HCT116 (cell line): ENCODE measurements around the gene CHAF1A. TPM values are rescaled to one million over a fixed set of nuclear protein-coding genes. Genes with fewer than 3 reads are reported as not detected.
A peak's percentile ranks its signal among the peaks of the same experiment; 100 is the strongest.

Experiments
- ATAC-seq: fragments of 200-7000 bp; cut with Tn5 transposase; 2 replicates; pipeline ENCODE4 v1.9.1; 2020; ENCODE audit warnings: mild to moderate bottlenecking, moderate library complexity
- BruUV-seq: library from RNA; stranded (reverse); fragments of 400-500 nt; replicated peaks from 2 replicates; lab custom pipeline; 2021; lab: Mats Ljungman, UMichigan
- CTCF ChIA-PET: fragments of 300-600 bp; sonication (Branson Sonifier 250); formaldehyde crosslinking; loops from one replicate; lab custom pipeline; 2021; ENCODE audit warnings: antibody characterized with exemption; lab: Charles Lee
- POLR2A ChIA-PET: fragments of 300-600, 350-600 bp; sonication (Branson Sonifier 250); formaldehyde crosslinking; loops from one replicate; lab custom pipeline; 2021; ENCODE audit warnings: antibody characterized with exemption; lab: Charles Lee
- RAD21 ChIA-PET, 2 experiments: fragments of 300-600 bp; sonication (Branson Sonifier 250); formaldehyde crosslinking; loops; one replicate each; lab custom pipeline; 2023; ENCODE audit warnings: low total read pairs in 2 of 2; ENCODE audit not compliant: uncharacterized antibody in 2 of 2, unreplicated experiment in 2 of 2, low non-redundant PET in 1 of 2; lab: Charles Lee
- DNase-seq: peaks from one replicate; pipeline ENCODE4 v3.0.0-alpha.2; 2010; ENCODE audit warnings: low read depth, low spot score
- H2AFZ ChIP-seq: fragments of 200-600 bp; shearing (Covaris generic), sonication (generic); 2 replicates; pipeline ENCODE4 v1.6.1; 2017; ENCODE audit warnings: low read depth, mixed run types, mixed read lengths, antibody characterized with exemption, low read length; ENCODE audit not compliant: poor library complexity, severe bottlenecking
- H3K27ac ChIP-seq: 2 replicates; pipeline ENCODE4 v1.5.1; 2012; ENCODE audit warnings: low read depth, low read length
- H3K27me3 ChIP-seq: fragments of 200-600 bp; sonication (generic); 2 replicates; pipeline ENCODE4 v1.6.1; 2016; ENCODE audit warnings: mixed run types, low read length, mixed read lengths; ENCODE audit not compliant: insufficient read depth
- H3K36me3 ChIP-seq, 2 experiments: fragments of 200-500 bp in 1 of 2; fragments of 200-600 bp in 1 of 2; sonication (Bioruptor generic) in 1 of 2; sonication (generic) in 1 of 2; 2 replicates each; pipeline versions ENCODE4 v1.5.1 to v1.6.1; 2014 to 2016; ENCODE audit warnings: low read length in 2 of 2, inconsistent platforms in 1 of 2, mixed read lengths in 1 of 2, mixed run types in 1 of 2; ENCODE audit not compliant: insufficient read depth in 2 of 2, control insufficient read depth in 1 of 2
- H3K4me1 ChIP-seq, 2 experiments: fragments of 200-600 bp in 1 of 2; sonication (generic) in 1 of 2; 2 replicates each; pipeline versions ENCODE4 v1.5.1 to v1.6.1; 2012 to 2017; ENCODE audit warnings: low read length in 2 of 2, inconsistent platforms in 1 of 2, mild to moderate bottlenecking in 1 of 2, mixed read lengths in 1 of 2, mixed run types in 1 of 2, moderate library complexity in 1 of 2; ENCODE audit not compliant: insufficient read depth in 2 of 2, control insufficient read depth in 1 of 2
- H3K4me2 ChIP-seq: fragments of 200-600 bp; sonication (generic); 2 replicates; pipeline ENCODE4 v1.6.1; 2017; ENCODE audit warnings: mixed run types, low read length, mixed read lengths
- H3K4me3 ChIP-seq, 2 experiments: fragments of 200-600 bp in 1 of 2; sonication (generic) in 1 of 2; replicated peaks in 1 of 2; 2 replicates each; pipeline ENCODE4 v1.5.1; 2011 to 2016; ENCODE audit warnings: low read length in 2 of 2, control low read depth in 1 of 2, low read depth in 1 of 2, mild to moderate bottlenecking in 1 of 2, mixed read lengths in 1 of 2, mixed run types in 1 of 2
- H3K79me2 ChIP-seq: fragments of 200-600 bp; sonication (generic); 2 replicates; pipeline ENCODE4 v1.6.1; 2017; ENCODE audit warnings: mild to moderate bottlenecking, mixed run types, low read length, moderate library complexity, mixed read lengths; ENCODE audit not compliant: insufficient read depth
- H3K9ac ChIP-seq: fragments of 200-600 bp; sonication (generic); 2 replicates; pipeline ENCODE4 v1.6.1; 2016; ENCODE audit warnings: low read length, mixed read lengths
- H3K9me2 ChIP-seq: fragments of 200-600 bp; sonication (generic), shearing (Covaris generic); 2 replicates; pipeline ENCODE4 v1.6.1; 2017; ENCODE audit warnings: mixed run types, mild to moderate bottlenecking, moderate library complexity; ENCODE audit not compliant: insufficient read depth
- H3K9me3 ChIP-seq, 2 experiments: fragments of 200-500 bp in 1 of 2; fragments of 200-600 bp in 1 of 2; sonication (Bioruptor generic) in 1 of 2; sonication (generic) in 1 of 2; 2 replicates each; pipeline ENCODE4 v1.6.1; 2014 to 2017; ENCODE audit warnings: low read length in 2 of 2, mixed read lengths in 2 of 2, inconsistent platforms in 1 of 2, low read depth in 1 of 2, mild to moderate bottlenecking in 1 of 2, mixed run types in 1 of 2, moderate library complexity in 1 of 2; ENCODE audit not compliant: control insufficient read depth in 1 of 2, insufficient read depth in 1 of 2
- H4K20me1 ChIP-seq: fragments of 200-600 bp; sonication (generic), shearing (Covaris generic); 2 replicates; pipeline ENCODE4 v1.6.1; 2017; ENCODE audit warnings: mixed run types, mild to moderate bottlenecking, moderate library complexity; ENCODE audit not compliant: insufficient read depth
- CBX3 ChIP-seq: IDR thresholded peaks from 2 replicates; pipeline ENCODE4 v1.6.1; 2012; ENCODE audit warnings: low read depth
- EGR1 ChIP-seq: IDR thresholded peaks from 2 replicates; pipeline ENCODE4 v1.6.1; 2012; ENCODE audit warnings: low read depth
- ELF1 ChIP-seq: IDR thresholded peaks from 2 replicates; pipeline ENCODE4 v1.6.1; 2012; ENCODE audit warnings: low read depth, borderline replicate concordance
- EZH2 ChIP-seq: fragments of 200-600 bp; sonication (generic); IDR thresholded peaks from 2 replicates; pipeline ENCODE4 v1.6.1; 2017; ENCODE audit warnings: antibody characterized with exemption, mixed run types
- FOSL1 ChIP-seq: IDR thresholded peaks from 2 replicates; pipeline ENCODE4 v1.6.1; 2012; ENCODE audit warnings: low read depth
- JUND ChIP-seq: IDR thresholded peaks from 2 replicates; pipeline ENCODE4 v1.6.1; 2012
- POLR2AphosphoS5 ChIP-seq: IDR thresholded peaks from 2 replicates; pipeline ENCODE4 v1.6.1; 2011; ENCODE audit warnings: mild to moderate bottlenecking, low read depth, low read length, moderate library complexity
- RAD21 ChIP-seq: IDR thresholded peaks from 2 replicates; pipeline ENCODE4 v1.6.1; 2012; ENCODE audit warnings: low read depth, mild to moderate bottlenecking
- SIN3A ChIP-seq: IDR thresholded peaks from 2 replicates; pipeline ENCODE4 v1.6.1; 2012; ENCODE audit warnings: low read depth
- SP1 ChIP-seq: IDR thresholded peaks from 2 replicates; pipeline ENCODE4 v1.6.1; 2012; ENCODE audit warnings: low read depth
- SRF ChIP-seq: IDR thresholded peaks from 2 replicates; pipeline ENCODE4 v1.6.1; 2012; ENCODE audit warnings: low read depth
- YY1 ChIP-seq: IDR thresholded peaks from 2 replicates; pipeline ENCODE4 v1.6.1; 2011; ENCODE audit warnings: low read length, low read depth, moderate library complexity, mild to moderate bottlenecking; ENCODE audit not compliant: insufficient replicate concordance; ENCODE audit errors: extremely low read depth
- ZNF274 ChIP-seq: fragments of 200-500 bp; sonication (Bioruptor generic); IDR thresholded peaks from 2 replicates; pipeline ENCODE4 v1.6.1; 2014; ENCODE audit warnings: mild to moderate bottlenecking, low read depth, low read length, inconsistent platforms
- intact Hi-C: fragments of 100-400 bp; cut with micrococcal nuclease; formaldehyde crosslinking; loops from 2 replicates; pipeline ENCODE4 v1.10.0; 2022
- total RNA-seq: library from RNA; stranded (reverse); gene quantifications from one replicate; pipeline ENCODE4 v1.2.1, GENCODE V29; 2021; ENCODE audit not compliant: unreplicated experiment
- TF ChIP-seq, protein P1 (sequence below): IDR thresholded peaks from 2 replicates; pipeline ENCODE4 v1.6.1; 2012; ENCODE audit warnings: low read depth
- TF ChIP-seq, protein P2 (sequence below): IDR thresholded peaks from 2 replicates; pipeline ENCODE4 v1.6.1; 2011; ENCODE audit warnings: mild to moderate bottlenecking, low read length, moderate library complexity; ENCODE audit not compliant: insufficient replicate concordance; ENCODE audit errors: extremely low read depth
- TF ChIP-seq, protein P3 (sequence below), 3 experiments: fragments of 200-600 bp in 1 of 3; sonication (generic) in 1 of 3; IDR thresholded peaks in 2 of 3; conservative IDR thresholded peaks in 1 of 3; 2 replicates each; pipeline ENCODE4 v1.5.1; 2012 to 2017; ENCODE audit warnings: low read depth in 2 of 3, low read length in 2 of 3, antibody characterized with exemption in 1 of 3, borderline replicate concordance in 1 of 3, control low read depth in 1 of 3, mild to moderate bottlenecking in 1 of 3, mixed read lengths in 1 of 3, mixed run types in 1 of 3, moderate library complexity in 1 of 3; ENCODE audit not compliant: insufficient read depth in 1 of 3

The CHAF1A gene
- total RNA-seq, 1 experiment from 2014 or later, result 69.9 TPM

DNA sequence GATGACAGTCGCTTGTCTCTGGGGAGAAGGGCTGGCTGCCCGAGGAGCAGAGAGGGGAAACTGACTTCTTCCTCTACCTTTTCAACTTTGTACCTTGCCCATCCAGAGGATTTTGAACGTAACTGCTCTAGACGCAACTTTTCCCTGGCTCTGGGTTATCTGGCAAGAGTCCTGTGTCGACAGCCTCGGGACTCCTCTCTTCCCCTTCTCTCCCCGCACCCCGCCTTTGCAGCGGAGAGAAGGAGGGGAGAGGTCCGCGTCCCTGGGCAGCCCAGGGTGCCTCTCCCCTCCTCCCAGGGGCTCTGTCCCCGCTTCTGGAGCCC, 2.7 kb upstream of the CHAF1A start (continued):
- TF ChIP-seq, protein P1, sequence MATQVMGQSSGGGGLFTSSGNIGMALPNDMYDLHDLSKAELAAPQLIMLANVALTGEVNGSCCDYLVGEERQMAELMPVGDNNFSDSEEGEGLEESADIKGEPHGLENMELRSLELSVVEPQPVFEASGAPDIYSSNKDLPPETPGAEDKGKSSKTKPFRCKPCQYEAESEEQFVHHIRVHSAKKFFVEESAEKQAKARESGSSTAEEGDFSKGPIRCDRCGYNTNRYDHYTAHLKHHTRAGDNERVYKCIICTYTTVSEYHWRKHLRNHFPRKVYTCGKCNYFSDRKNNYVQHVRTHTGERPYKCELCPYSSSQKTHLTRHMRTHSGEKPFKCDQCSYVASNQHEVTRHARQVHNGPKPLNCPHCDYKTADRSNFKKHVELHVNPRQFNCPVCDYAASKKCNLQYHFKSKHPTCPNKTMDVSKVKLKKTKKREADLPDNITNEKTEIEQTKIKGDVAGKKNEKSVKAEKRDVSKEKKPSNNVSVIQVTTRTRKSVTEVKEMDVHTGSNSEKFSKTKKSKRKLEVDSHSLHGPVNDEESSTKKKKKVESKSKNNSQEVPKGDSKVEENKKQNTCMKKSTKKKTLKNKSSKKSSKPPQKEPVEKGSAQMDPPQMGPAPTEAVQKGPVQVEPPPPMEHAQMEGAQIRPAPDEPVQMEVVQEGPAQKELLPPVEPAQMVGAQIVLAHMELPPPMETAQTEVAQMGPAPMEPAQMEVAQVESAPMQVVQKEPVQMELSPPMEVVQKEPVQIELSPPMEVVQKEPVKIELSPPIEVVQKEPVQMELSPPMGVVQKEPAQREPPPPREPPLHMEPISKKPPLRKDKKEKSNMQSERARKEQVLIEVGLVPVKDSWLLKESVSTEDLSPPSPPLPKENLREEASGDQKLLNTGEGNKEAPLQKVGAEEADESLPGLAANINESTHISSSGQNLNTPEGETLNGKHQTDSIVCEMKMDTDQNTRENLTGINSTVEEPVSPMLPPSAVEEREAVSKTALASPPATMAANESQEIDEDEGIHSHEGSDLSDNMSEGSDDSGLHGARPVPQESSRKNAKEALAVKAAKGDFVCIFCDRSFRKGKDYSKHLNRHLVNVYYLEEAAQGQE, result no peak
- TF ChIP-seq SRF, result no peak
- no peak for TF ChIP-seq ELF1
- TF ChIP-seq, all 23 proteins: peak for 0

DNA sequence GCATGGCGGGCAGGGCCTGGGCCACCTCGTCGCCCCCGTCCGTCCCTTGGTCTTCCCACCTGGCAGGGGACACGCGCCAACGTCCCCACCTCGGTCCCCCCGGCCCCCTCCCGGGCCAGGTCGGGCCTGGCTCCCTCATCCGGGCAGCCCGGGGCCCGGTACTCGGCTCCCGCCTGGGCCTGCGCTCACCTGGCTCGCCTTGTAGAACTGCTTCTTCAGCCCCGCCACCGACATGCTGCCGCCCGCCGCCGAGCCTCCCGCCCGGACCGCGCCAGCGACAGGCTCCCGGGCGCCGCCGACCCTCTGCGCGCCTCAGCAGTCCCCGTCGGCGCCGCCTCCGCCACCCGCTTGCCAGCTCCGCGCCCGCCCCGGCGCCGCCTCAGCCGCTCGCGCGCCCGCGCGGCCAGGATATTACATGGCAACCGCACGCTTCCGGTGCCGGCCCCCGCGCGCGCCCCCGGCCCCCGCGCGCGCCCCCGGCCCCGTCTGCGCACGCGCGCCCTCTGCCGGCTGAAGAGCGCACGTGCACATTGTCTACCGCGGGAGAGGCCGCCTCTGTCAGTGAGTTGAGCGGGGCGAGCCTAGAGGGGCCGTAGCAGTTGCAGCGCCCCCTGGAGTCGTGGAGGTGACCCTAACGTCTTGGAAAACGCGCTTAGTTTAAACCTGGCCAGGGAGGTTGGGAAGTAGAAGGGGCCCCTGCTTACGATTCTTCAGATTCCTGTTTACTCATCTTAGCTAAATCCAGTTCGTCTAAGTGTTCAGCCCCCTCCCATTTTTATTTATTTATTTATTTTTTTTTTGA, 2.1 kb upstream of the CHAF1A start, which contains the start of gene SH3GL1:
Gene SH3GL1, minus strand, starts transcription at position 413 of the 802 bp plus-strand sequence. Its CDS starts 179 bp downstream, at position 234.
- Histone ChIP-seq H2AFZ (no peak within 1 kb of the TSS), H3K9ac (peak within 1 kb of the TSS; percentile 95), H3K4me1 (peaks cover 16 to 44% of the 10 kb centered on the region in 2 experiments), H3K27me3 (no peaks in the 10 kb centered on the region), H3K27ac (peak within 1 kb of the TSS; percentile 88), H3K4me2 (peak within 1 kb of the TSS; percentile 100), H3K4me3 (peak within 1 kb of the TSS; percentile 93 to 97), H3K36me3 (peaks cover 3 to 28% of the 10 kb centered on the region in 2 experiments), H3K79me2 (peaks cover 77% of the 10 kb centered on the region), H3K9me3 (no peaks in the 10 kb centered on the region), H3K9me2 (no peaks in the 10 kb centered on the region), H4K20me1 (peaks cover 17% of the 10 kb centered on the region)
- intact Hi-C loops, result loop anchor here (1.0 to 5.0 kb wide), 3 partner anchors 24 to 133 kb away; no protein-coding TSS in a partner anchor
- RAD21 ChIA-PET, result interaction anchor here in 1 of 2 experiments (0.6 kb wide), 1 partner anchor 26 kb away, joined by 3 read pairs; no protein-coding TSS in a partner anchor
- DNase-seq (peak; percentile 86), ATAC-seq (peak; percentile 71)
- no TSS peak for BruUV-seq
- CTCF ChIA-PET, result interaction anchor here (0.6 to 2.2 kb wide), 11 partner anchors 9 to 133 kb away, joined by 3 to 13 read pairs (median 3); no protein-coding TSS in a partner anchor
- POLR2A ChIA-PET, result no interaction called here
- TF ChIP-seq YY1 (peak; percentile 83), CBX3 (peak; percentile 98), EZH2 (no peak), SRF (no peak; the same call in 1 of the 2 replicates), EGR1 (no peak), ELF1 (no peak), POLR2AphosphoS5 (peak; percentile 69), RAD21 (peak; percentile 58), JUND (peak; percentile 23; the same call in 1 of the 2 replicates), SP1 (peak; percentile 67), ZNF274 (no peak), FOSL1 (no peak), SIN3A (peak; percentile 67)
- TF ChIP-seq, protein P2, sequence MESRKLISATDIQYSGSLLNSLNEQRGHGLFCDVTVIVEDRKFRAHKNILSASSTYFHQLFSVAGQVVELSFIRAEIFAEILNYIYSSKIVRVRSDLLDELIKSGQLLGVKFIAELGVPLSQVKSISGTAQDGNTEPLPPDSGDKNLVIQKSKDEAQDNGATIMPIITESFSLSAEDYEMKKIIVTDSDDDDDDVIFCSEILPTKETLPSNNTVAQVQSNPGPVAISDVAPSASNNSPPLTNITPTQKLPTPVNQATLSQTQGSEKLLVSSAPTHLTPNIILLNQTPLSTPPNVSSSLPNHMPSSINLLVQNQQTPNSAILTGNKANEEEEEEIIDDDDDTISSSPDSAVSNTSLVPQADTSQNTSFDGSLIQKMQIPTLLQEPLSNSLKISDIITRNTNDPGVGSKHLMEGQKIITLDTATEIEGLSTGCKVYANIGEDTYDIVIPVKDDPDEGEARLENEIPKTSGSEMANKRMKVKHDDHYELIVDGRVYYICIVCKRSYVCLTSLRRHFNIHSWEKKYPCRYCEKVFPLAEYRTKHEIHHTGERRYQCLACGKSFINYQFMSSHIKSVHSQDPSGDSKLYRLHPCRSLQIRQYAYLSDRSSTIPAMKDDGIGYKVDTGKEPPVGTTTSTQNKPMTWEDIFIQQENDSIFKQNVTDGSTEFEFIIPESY, result peak; percentile 84
- TF ChIP-seq, protein P3, sequence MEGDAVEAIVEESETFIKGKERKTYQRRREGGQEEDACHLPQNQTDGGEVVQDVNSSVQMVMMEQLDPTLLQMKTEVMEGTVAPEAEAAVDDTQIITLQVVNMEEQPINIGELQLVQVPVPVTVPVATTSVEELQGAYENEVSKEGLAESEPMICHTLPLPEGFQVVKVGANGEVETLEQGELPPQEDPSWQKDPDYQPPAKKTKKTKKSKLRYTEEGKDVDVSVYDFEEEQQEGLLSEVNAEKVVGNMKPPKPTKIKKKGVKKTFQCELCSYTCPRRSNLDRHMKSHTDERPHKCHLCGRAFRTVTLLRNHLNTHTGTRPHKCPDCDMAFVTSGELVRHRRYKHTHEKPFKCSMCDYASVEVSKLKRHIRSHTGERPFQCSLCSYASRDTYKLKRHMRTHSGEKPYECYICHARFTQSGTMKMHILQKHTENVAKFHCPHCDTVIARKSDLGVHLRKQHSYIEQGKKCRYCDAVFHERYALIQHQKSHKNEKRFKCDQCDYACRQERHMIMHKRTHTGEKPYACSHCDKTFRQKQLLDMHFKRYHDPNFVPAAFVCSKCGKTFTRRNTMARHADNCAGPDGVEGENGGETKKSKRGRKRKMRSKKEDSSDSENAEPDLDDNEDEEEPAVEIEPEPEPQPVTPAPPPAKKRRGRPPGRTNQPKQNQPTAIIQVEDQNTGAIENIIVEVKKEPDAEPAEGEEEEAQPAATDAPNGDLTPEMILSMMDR (IDR thresholded peaks at IDR 0.05 in 2 of 3, conservative IDR thresholded peaks at IDR 0.05 in 1 of 3; ENCODE audit: borderline replicate concordance in 1 of 3, insufficient read depth in 1 of 3, low read depth in 2 of 3, low read length in 2 of 3), result peak; percentile 89 to 98 (median 89)
